A549 (cell line): ENCODE data around the gene HLCS. TPM values are rescaled to one million over a fixed set of nuclear protein-coding genes. Genes with fewer than 3 reads are reported as not detected.

Experiments
- ATAC-seq, 2 experiments: fragments of 200-7000 bp in 1 of 2; fragments of >200 bp in 1 of 2; cut with Nextera tagmentation in 1 of 2; cut with Tn5 transposase in 1 of 2; 3 replicates each; pipeline versions ENCODE4 v1.8.0 to v1.9.1; 2018 to 2020; ENCODE audit warnings: mild to moderate bottlenecking in 1 of 2, moderate library complexity in 1 of 2
- CTCF ChIA-PET: fragments of 300-600 bp; sonication (Branson Sonifier 250); formaldehyde crosslinking; extraction: SDS; loops from one replicate; lab custom pipeline; 2021; ENCODE audit warnings: antibody characterized with exemption, inconsistent platforms; lab: Yijun Ruan, JAX
- POLR2A ChIA-PET: fragments of 350-600 bp; formaldehyde crosslinking; extraction: SDS; loops from one replicate; lab custom pipeline; 2021; ENCODE audit warnings: antibody characterized with exemption, inconsistent platforms; lab: Yijun Ruan, JAX
- DNase-seq, 2 experiments: peaks; one replicate each; pipeline versions ENCODE4 v3.0.0 to v3.0.0-alpha.2; 2011 to 2016; ENCODE audit warnings: low read depth in 1 of 2, low spot score in 1 of 2
- FAIRE-seq: peaks from 2 replicates; lab custom pipeline; 2011; peaks lifted over from hg19 to GRCh38; lab: Jason Lieb, UNC
- H3K27ac ChIP-seq, 2 experiments: fragments of >200 bp; sonication (Bioruptor Twin); formaldehyde crosslinking; 3 replicates each; pipeline ENCODE4 v1.5.1; 2016 to 2017
- H3K4me1 ChIP-seq: fragments of >200 bp; sonication (Bioruptor Twin); formaldehyde crosslinking; 3 replicates; pipeline ENCODE4 v1.6.1; 2016
- H3K4me2 ChIP-seq: fragments of >200 bp; sonication (Bioruptor Twin); formaldehyde crosslinking; 3 replicates; pipeline ENCODE4 v1.6.1; 2016
- H3K4me3 ChIP-seq: fragments of >200 bp; sonication (Bioruptor Twin); formaldehyde crosslinking; 3 replicates; pipeline ENCODE4 v1.5.1; 2016
- H3K9me3 ChIP-seq: fragments of >200 bp; sonication (Bioruptor Twin); formaldehyde crosslinking; 3 replicates; pipeline ENCODE4 v1.6.1; 2016
- ATOH8 ChIP-seq: fragments of 250-450 bp; sonication (Bioruptor Pico); IDR thresholded peaks from 2 replicates; pipeline ENCODE4 v1.5.0; 2020; ENCODE audit warnings: low read depth, mild to moderate bottlenecking, moderate library complexity
- BCL3 ChIP-seq: fragments of >200 bp; sonication (Bioruptor Twin); formaldehyde crosslinking; IDR thresholded peaks from 3 replicates; pipeline ENCODE4 v1.6.1; 2016
- CBX8 ChIP-seq: fragments of 200-600 bp; sonication (generic); IDR thresholded peaks from 2 replicates; pipeline ENCODE4 v1.6.1; 2016
- CHD2 ChIP-seq: fragments of 150-350 bp; IDR thresholded peaks from 2 replicates; pipeline ENCODE4 v1.6.1; 2014; ENCODE audit warnings: low read length; ENCODE audit not compliant: partially characterized antibody
- CTCF ChIP-seq: fragments of >200 bp; sonication (Bioruptor Twin); formaldehyde crosslinking; IDR thresholded peaks from 3 replicates; pipeline ENCODE4 v1.5.1; 2016
- EP300 ChIP-seq, 2 experiments: fragments of >200 bp; sonication (Bioruptor Twin); formaldehyde crosslinking; IDR thresholded peaks; 2 replicates in 1 of 2; 3 replicates in 1 of 2; pipeline ENCODE4 v1.6.1; 2016 to 2017
- FOXS1 ChIP-seq: fragments of 250-450 bp; sonication (Bioruptor Pico); IDR thresholded peaks from 2 replicates; pipeline ENCODE4 v1.5.0; 2020; ENCODE audit warnings: mild to moderate bottlenecking, moderate library complexity
- HES2 ChIP-seq: fragments of >200 bp; sonication (Bioruptor Twin); formaldehyde crosslinking; IDR thresholded peaks from 2 replicates; pipeline ENCODE4 v1.6.1; 2016
- HMGXB4 ChIP-seq: fragments of 250-450 bp; sonication (Bioruptor Pico); IDR thresholded peaks from 2 replicates; pipeline ENCODE4 v1.5.0; 2021; ENCODE audit warnings: mild to moderate bottlenecking, moderate library complexity, borderline replicate concordance
- HOXA7 ChIP-seq: fragments of 250-450 bp; sonication (Bioruptor Pico); IDR thresholded peaks from 2 replicates; pipeline ENCODE4 v1.5.0; 2020; ENCODE audit warnings: mild to moderate bottlenecking, moderate library complexity
- HOXB13 ChIP-seq: fragments of 250-450 bp; sonication (Bioruptor Pico); IDR thresholded peaks from 2 replicates; pipeline ENCODE4 v1.5.0; 2020; ENCODE audit warnings: low read depth, mild to moderate bottlenecking, moderate library complexity
- KDM1A ChIP-seq: fragments of 200-600 bp; sonication (generic); IDR thresholded peaks from 2 replicates; pipeline ENCODE4 v1.6.1; 2016; ENCODE audit warnings: low read depth, mild to moderate bottlenecking
- KDM5A ChIP-seq: fragments of 200-600 bp; sonication (generic); IDR thresholded peaks from 2 replicates; pipeline ENCODE4 v1.6.1; 2016; ENCODE audit warnings: antibody characterized with exemption, mild to moderate bottlenecking
- MAZ ChIP-seq: fragments of 150-350 bp; IDR thresholded peaks from 2 replicates; pipeline ENCODE4 v1.6.1; 2014; ENCODE audit warnings: antibody characterized with exemption, low read depth, low read length, borderline replicate concordance
- MYC ChIP-seq: IDR thresholded peaks from 2 replicates; pipeline ENCODE4 v1.6.1; 2012; ENCODE audit warnings: mild to moderate bottlenecking, inconsistent platforms, low read length, improper control_type of control experiment, borderline replicate concordance
- NR3C1 ChIP-seq: fragments of >200 bp; sonication (Bioruptor Twin); formaldehyde crosslinking; IDR thresholded peaks from 3 replicates; pipeline ENCODE4 v1.6.1; 2017
- POLR2A ChIP-seq: IDR thresholded peaks from 2 replicates; pipeline ENCODE4 v1.6.1; 2012; ENCODE audit warnings: mild to moderate bottlenecking, low read length
- REST ChIP-seq: fragments of 200-600 bp; sonication (generic); IDR thresholded peaks from 2 replicates; pipeline ENCODE4 v1.6.1; 2016; ENCODE audit warnings: antibody characterized with exemption, mild to moderate bottlenecking, moderate library complexity
- SMC3 ChIP-seq: fragments of >200 bp; sonication (Bioruptor Twin); formaldehyde crosslinking; IDR thresholded peaks from 3 replicates; pipeline ENCODE4 v1.6.1; 2018; ENCODE audit warnings: inconsistent platforms
- USF2 ChIP-seq: fragments of 450-650 bp; IDR thresholded peaks from 2 replicates; pipeline ENCODE4 v1.6.1; 2014; ENCODE audit warnings: antibody characterized with exemption
- ZNF302 ChIP-seq: fragments of 250-450 bp; sonication (Bioruptor Pico); IDR thresholded peaks from 2 replicates; pipeline ENCODE4 v1.9.0; 2021; ENCODE audit warnings: inconsistent platforms, mild to moderate bottlenecking, moderate library complexity
- WGBS: methylation state at CpG from one replicate; pipeline ENCODE4 v1.1.6; 2017; ENCODE audit errors: missing lambda C conversion rate; 5-methylcytosine and 5-hydroxymethylcytosine counted together
- polyA plus RNA-seq, 4 experiments: library from polyadenylated mRNA; depleted of rRNA in 3 of 4; stranded (reverse); fragments of >200 nt; fragmentation: RNase III in 1 of 4; extraction: RNeasy Plus Mini Kit Qiagen cat#74134 plus additional on column Dnase treatment in 1 of 4; gene quantifications; 2 replicates in 3 of 4; 3 replicates in 1 of 4; pipeline ENCODE4 v1.2.3, GENCODE V29; 2011 to 2017

The HLCS gene
- polyA plus RNA-seq, 2 of the 4 experiments (the other 2 are of a cell fraction): 8.4 to 24.3 TPM

- ChIA-PET CTCF (interaction anchor here (0.6 to 2.0 kb wide), 3 partner anchors 19 to 1870 kb away, joined by 3 to 4 read pairs (median 3); no protein-coding TSS in a partner anchor), POLR2A (no interaction called here)
- H3K9me3 ChIP-seq: no peaks in the 10 kb centered on the region
- no peak overlapping the region for H3K4me3 ChIP-seq
- H3K4me1 ChIP-seq: peaks cover 8% of the 10 kb centered on the region
- TF ChIP-seq MAZ (no peak), USF2 (no peak), SMC3 (no peak), POLR2A (no peak), EP300 (IDR thresholded peaks at IDR 0.05) (no peak)
- H3K4me2 ChIP-seq: no peak overlapping the region
- H3K27ac ChIP-seq: peak overlapping the region in 1 of 2 experiments; percentile 28; a peak in 1 of 6 replicates
- FAIRE-seq (no peak), DNase-seq (no peak), ATAC-seq (no peak)
- 72% methylated on average over 8 of the region's 8 CpGs for WGBS
Measured at GRCh38 chr21:36773995-36774394, 192.5 kb downstream of the HLCS start.

- peak in 1 of 2 experiments; percentile 26 for DNase-seq
- Histone ChIP-seq H3K4me3 (no peak overlapping the region), H3K9me3 (no peaks in the 10 kb centered on the region), H3K4me1 (peaks cover 8% of the 10 kb centered on the region), H3K4me2 (peak overlapping the region; percentile 0; the same call in 1 of the 3 replicates)
- 61% methylated on average over 5 of the region's 5 CpGs for WGBS
- ATAC-seq: peak; percentile 23 to 43; a peak in 3 of 6 replicates
- TF ChIP-seq KDM1A (no peak), BCL3 (no peak), REST (no peak), FOXS1 (CRISPR knock-in tag) (no peak), KDM5A (no peak), NR3C1 (no peak), HOXB13 (no peak), SMC3 (no peak), HMGXB4 (no peak), MYC (no peak), HOXA7 (CRISPR knock-in tag) (no peak), ATOH8 (CRISPR knock-in tag) (no peak), HES2 (no peak), CHD2 (no peak), CBX8 (no peak), USF2 (no peak), CTCF (no peak), ZNF302 (CRISPR knock-in tag) (no peak)
- TF ChIP-seq, all 56 proteins: peak for 0
- POLR2A ChIA-PET: no interaction called here
- CTCF ChIA-PET: interaction anchor here (2.0 kb wide), 1 partner anchor 18 kb away, joined by 4 read pairs; no protein-coding TSS in a partner anchor
- no peak for FAIRE-seq
- H3K27ac ChIP-seq: peak overlapping the region; percentile 19 to 73; a peak in 4 of 6 replicates
Measured at GRCh38 chr21:36773117-36773516, 193.4 kb downstream of the HLCS start.
